ENCODE results near the gene ZDHHC16.

DNA sequence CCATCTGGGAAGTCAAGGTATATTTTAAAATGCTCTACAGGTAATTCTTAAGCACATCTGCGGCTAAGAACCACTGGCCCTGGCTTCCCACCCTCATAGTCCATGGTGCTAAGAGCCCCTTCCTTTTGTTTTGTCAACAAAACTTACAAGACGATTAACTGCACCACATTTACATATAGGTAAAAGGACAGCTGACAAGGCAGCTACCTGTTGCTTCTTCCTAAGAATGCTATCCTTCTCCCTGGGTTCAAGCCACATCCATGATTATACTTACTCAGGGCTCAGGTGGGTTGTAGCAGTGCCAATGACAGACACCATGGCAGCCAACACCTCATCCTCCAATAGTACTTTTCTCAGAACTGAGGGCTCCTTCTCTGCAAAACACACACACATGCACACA, 16.3 kb downstream of the ZDHHC16 start:
- TF ChIP-seq, protein P1, sequence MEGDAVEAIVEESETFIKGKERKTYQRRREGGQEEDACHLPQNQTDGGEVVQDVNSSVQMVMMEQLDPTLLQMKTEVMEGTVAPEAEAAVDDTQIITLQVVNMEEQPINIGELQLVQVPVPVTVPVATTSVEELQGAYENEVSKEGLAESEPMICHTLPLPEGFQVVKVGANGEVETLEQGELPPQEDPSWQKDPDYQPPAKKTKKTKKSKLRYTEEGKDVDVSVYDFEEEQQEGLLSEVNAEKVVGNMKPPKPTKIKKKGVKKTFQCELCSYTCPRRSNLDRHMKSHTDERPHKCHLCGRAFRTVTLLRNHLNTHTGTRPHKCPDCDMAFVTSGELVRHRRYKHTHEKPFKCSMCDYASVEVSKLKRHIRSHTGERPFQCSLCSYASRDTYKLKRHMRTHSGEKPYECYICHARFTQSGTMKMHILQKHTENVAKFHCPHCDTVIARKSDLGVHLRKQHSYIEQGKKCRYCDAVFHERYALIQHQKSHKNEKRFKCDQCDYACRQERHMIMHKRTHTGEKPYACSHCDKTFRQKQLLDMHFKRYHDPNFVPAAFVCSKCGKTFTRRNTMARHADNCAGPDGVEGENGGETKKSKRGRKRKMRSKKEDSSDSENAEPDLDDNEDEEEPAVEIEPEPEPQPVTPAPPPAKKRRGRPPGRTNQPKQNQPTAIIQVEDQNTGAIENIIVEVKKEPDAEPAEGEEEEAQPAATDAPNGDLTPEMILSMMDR (IDR thresholded peaks at IDR 0.05): no peak
- no peak for TF ChIP-seq POLR2A (IDR thresholded peaks at IDR 0.05)

All from lower leg skin (tissue), 3 donors.